COLO829 (cell line): ENCODE measurements around the gene SCGB1D1.
"Not testable (repeated sequence)": the region's sequence is repeated elsewhere in the genome, so short reads cannot be mapped to it uniquely, and the experiment has no call there.

Source experiments
- DNase-seq: peaks from one replicate; pipeline ENCODE4 v3.0.0; 2012; ENCODE audit warnings: low spot score

Gene SCGB1D1

GRCh38 chr11:62166371-62166770 lies 23.6 kb upstream of the SCGB1D1 start:
- DNase-seq: no peak

GRCh38 chr11:62169448-62169847 lies 20.6 kb upstream of the SCGB1D1 start:
- no peak for DNase-seq

GRCh38 chr11:62169935-62170334 lies 20.1 kb upstream of the SCGB1D1 start:
- DNase-seq: no peak

- DNase-seq: peak; percentile 58
Measured at GRCh38 chr11:62171261-62171723, 18.7 kb upstream of the SCGB1D1 start.

GRCh38 chr11:62172294-62172693 lies 17.7 kb upstream of the SCGB1D1 start:
- no peak for DNase-seq

- no peak for DNase-seq
Measured at GRCh38 chr11:62176766-62177165, 13.2 kb upstream of the SCGB1D1 start.

- DNase-seq: no peak
Measured at GRCh38 chr11:62179995-62180394, 10.0 kb upstream of the SCGB1D1 start.

- DNase-seq: no peak
Measured at GRCh38 chr11:62181097-62181496, 8.9 kb upstream of the SCGB1D1 start.

- DNase-seq: no peak
Measured at GRCh38 chr11:62182147-62182891, 7.7 kb upstream of the SCGB1D1 start.

GRCh38 chr11:62186195-62186594 lies 3.8 kb upstream of the SCGB1D1 start:
- DNase-seq: no peak

GRCh38 chr11:62193952-62194351 lies 3.9 kb downstream of the SCGB1D1 start:
- no peak for DNase-seq

- not testable (repeated sequence) for DNase-seq
Measured at GRCh38 chr11:62195010-62195409, 5.0 kb downstream of the SCGB1D1 start.

GRCh38 chr11:62195945-62196344 lies 5.9 kb downstream of the SCGB1D1 start:
- no peak for DNase-seq

- not testable (repeated sequence) for DNase-seq
Measured at GRCh38 chr11:62197400-62197799, 7.4 kb downstream of the SCGB1D1 start.

GRCh38 chr11:62201376-62201775 lies 11.4 kb downstream of the SCGB1D1 start:
- DNase-seq: no peak

GRCh38 chr11:62202910-62203309 lies 12.9 kb downstream of the SCGB1D1 start:
- no peak for DNase-seq

GRCh38 chr11:62204430-62204829 lies 14.4 kb downstream of the SCGB1D1 start:
- no peak for DNase-seq

GRCh38 chr11:62205441-62205840 lies 15.4 kb downstream of the SCGB1D1 start:
- no peak for DNase-seq

- not testable (repeated sequence) for DNase-seq
Measured at GRCh38 chr11:62206276-62207066, 16.5 kb downstream of the SCGB1D1 start.

GRCh38 chr11:62208785-62209144 lies 18.7 kb downstream of the SCGB1D1 start:
- DNase-seq: no peak

- no peak for DNase-seq
Measured at GRCh38 chr11:62217191-62217748, 27.3 kb downstream of the SCGB1D1 start.

- no peak for DNase-seq
Measured at GRCh38 chr11:62221498-62221897, 31.5 kb downstream of the SCGB1D1 start.

- no peak for DNase-seq
Measured at GRCh38 chr11:62223095-62223494, 33.1 kb downstream of the SCGB1D1 start.
